Kidney epithelial cell (primary cell): ENCODE results near the gene NECAB2. TPM values are rescaled to one million over a fixed set of nuclear protein-coding genes. Genes with fewer than 3 reads are reported as not detected.

Experiments
- DNase-seq: peaks from one replicate; pipeline ENCODE4 v3.0.0-alpha.2; 2010; ENCODE audit warnings: low read depth
- H3K27me3 ChIP-seq: 2 replicates; pipeline ENCODE4 v1.6.0; 2011; ENCODE audit warnings: low read length; ENCODE audit not compliant: control insufficient read depth, insufficient read depth
- H3K36me3 ChIP-seq: 2 replicates; pipeline ENCODE4 v1.5.1; 2011; ENCODE audit warnings: low read length; ENCODE audit not compliant: control insufficient read depth, insufficient read depth
- H3K4me3 ChIP-seq: 2 replicates; pipeline ENCODE4 v1.5.1; 2011; ENCODE audit warnings: low read depth, mild to moderate bottlenecking, control low read depth, low read length
- total RNA-seq: library from RNA; depleted of rRNA; stranded (reverse); fragments of >200 nt; gene quantifications from 2 replicates; pipeline ENCODE4 v1.2.3, GENCODE V29; 2015
- TF ChIP-seq, protein P1 (sequence below): IDR thresholded peaks from 2 replicates; pipeline ENCODE4 v1.5.1; 2011; ENCODE audit warnings: mild to moderate bottlenecking, moderate library complexity, low read length, control low read depth, inconsistent platforms; ENCODE audit not compliant: insufficient read depth, poor library complexity, severe bottlenecking

Gene NECAB2
- total RNA-seq, 1 donor from 2014 or later = not detected

DNA sequence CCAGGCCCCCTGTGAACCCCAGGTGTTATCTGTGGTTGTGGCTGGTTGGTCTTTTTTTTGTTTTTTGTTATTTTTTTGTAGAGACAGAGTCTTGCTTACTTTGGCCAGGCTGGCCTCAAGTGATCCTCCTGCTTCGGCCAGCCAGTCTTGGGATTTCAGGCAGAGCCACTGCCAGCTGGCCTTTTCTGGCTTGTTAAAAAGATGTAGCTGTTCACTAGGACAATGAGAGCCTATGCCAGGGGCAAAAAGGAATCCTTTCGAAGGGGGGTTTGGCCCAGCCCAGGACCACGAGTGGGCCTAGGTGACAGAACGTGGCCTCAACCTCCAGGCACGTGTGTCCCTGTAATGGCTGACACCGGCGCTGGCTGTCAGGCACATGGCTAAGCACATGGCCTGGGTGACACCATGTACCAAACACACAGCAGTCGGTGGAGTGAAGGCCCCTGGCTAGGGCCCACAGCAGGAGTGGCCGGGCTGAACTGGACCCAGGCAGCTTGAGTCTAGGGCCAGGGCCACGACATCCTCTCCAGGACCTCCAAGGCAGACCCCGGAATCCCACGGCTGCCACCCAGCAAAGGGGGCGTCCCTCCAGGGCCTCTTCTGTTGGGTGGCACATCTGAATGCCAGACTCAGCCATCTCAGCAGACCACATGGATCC is 81.5 kb downstream of the NECAB2 start:
- Histone ChIP-seq H3K4me3 (no peak overlapping the region), H3K27me3 (peaks cover 4% of the 10 kb centered on the region), H3K36me3 (no peaks in the 10 kb centered on the region)
- DNase-seq = no peak
- TF ChIP-seq, protein P1, sequence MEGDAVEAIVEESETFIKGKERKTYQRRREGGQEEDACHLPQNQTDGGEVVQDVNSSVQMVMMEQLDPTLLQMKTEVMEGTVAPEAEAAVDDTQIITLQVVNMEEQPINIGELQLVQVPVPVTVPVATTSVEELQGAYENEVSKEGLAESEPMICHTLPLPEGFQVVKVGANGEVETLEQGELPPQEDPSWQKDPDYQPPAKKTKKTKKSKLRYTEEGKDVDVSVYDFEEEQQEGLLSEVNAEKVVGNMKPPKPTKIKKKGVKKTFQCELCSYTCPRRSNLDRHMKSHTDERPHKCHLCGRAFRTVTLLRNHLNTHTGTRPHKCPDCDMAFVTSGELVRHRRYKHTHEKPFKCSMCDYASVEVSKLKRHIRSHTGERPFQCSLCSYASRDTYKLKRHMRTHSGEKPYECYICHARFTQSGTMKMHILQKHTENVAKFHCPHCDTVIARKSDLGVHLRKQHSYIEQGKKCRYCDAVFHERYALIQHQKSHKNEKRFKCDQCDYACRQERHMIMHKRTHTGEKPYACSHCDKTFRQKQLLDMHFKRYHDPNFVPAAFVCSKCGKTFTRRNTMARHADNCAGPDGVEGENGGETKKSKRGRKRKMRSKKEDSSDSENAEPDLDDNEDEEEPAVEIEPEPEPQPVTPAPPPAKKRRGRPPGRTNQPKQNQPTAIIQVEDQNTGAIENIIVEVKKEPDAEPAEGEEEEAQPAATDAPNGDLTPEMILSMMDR = no peak

GRCh38 chr16:84050316-84050715 is 82.3 kb downstream of the NECAB2 start:
- no peak overlapping the region for H3K4me3 ChIP-seq
- TF ChIP-seq, protein P1 = no peak
- H3K27me3 ChIP-seq = no peaks in the 10 kb centered on the region
- no peak for DNase-seq
- no peaks in the 10 kb centered on the region for H3K36me3 ChIP-seq

GRCh38 chr16:84052071-84052622 is 84.1 kb downstream of the NECAB2 start:
- Histone ChIP-seq H3K27me3 (no peaks in the 10 kb centered on the region), H3K36me3 (no peaks in the 10 kb centered on the region), H3K4me3 (no peak overlapping the region)
- no peak for DNase-seq
- TF ChIP-seq, protein P1 = no peak

Other genes with a start within 250 kb of the NECAB2 start
- 22.0 and 22.1 TPM in 2 replicates for gene HSBP1, start 160.3 kb upstream of the NECAB2 start, total RNA-seq
- 3.4 and 3.5 TPM in 2 replicates for gene MLYCD, start 69.1 kb upstream of the NECAB2 start, total RNA-seq
- gene OSGIN1, start 15.0 kb upstream of the NECAB2 start, total RNA-seq = 4.4 and 8.0 TPM in 2 replicates
- not detected in 2 replicates for gene SLC38A8, start 74.6 kb downstream of the NECAB2 start, total RNA-seq
- 70.9 and 86.5 TPM in 2 replicates for gene MBTPS1, start 148.7 kb downstream of the NECAB2 start, total RNA-seq
- 35.8 and 37.9 TPM in 2 replicates for gene HSDL1, start 176.9 kb downstream of the NECAB2 start, total RNA-seq
- gene DNAAF1, start 177.1 kb downstream of the NECAB2 start, total RNA-seq = not detected in 2 replicates
- 23.9 and 34.6 TPM in 2 replicates for gene TAF1C, start 218.8 kb downstream of the NECAB2 start, total RNA-seq
- gene ADAD2, start 222.9 kb downstream of the NECAB2 start, total RNA-seq = not detected in 2 replicates